Thyroid gland (tissue), 4 donors: ENCODE results near the gene CES5A.

ENCODE experiments used
- CTCF ChIP-seq, 6 experiments: fragments of 200-600 bp in 3 of 6; fragments of 450-650 bp in 3 of 6; sonication (generic) in 3 of 6; IDR thresholded peaks; one replicate each; pipeline ENCODE4 v1.5.1; 2016 to 2019; ENCODE audit warnings: antibody characterized with exemption in 6 of 6, mild to moderate bottlenecking in 2 of 6, inconsistent platforms in 1 of 6, moderate library complexity in 1 of 6
- POLR2A ChIP-seq, 2 donors: fragments of 450-650 bp; IDR thresholded peaks; one replicate each; pipeline ENCODE4 v1.6.1; 2017; ENCODE audit warnings: antibody characterized with exemption in 2 of 2, mild to moderate bottlenecking in 2 of 2, moderate library complexity in 1 of 2

DNA sequence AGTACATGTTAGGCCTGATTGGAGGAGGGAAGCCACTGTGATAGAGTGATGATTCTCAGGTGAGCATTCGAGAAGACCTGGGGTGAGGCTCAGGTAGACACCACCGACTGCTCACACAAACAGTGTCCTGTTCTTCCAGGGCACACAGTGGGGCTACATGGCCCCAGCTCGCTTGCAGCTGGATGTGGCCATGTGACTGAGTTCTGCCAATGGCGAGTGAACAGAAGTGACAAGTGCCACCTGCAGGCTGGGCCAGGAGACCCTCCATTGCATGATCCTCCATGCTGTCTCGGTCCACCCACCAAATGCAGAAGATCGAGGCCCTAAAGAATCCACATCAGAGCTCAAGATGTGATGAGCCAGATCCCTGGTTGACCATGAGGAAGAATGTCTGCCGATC is 6.2 kb downstream of the CES5A start:
- TF ChIP-seq CTCF (IDR thresholded peaks at IDR 0.05), result no peak
- TF ChIP-seq POLR2A (IDR thresholded peaks at IDR 0.05), result no peak
